Activated T-cell treated with anti-CD3 and anti-CD28 coated beads, Interleukin-2, amount 50 U/mL, for 72 hours (primary cell): ENCODE results near the gene SLC30A1. TPM values are rescaled to one million over a fixed set of nuclear protein-coding genes. Genes with fewer than 3 reads are reported as not detected.
"Not testable (repeated sequence)": the region's sequence is repeated elsewhere in the genome, so short reads cannot be mapped to it uniquely, and the experiment has no call there.

Experiments used
- ATAC-seq, 2 donors: fragments of 150-1000 bp; cut with Tn5 transposase; replicated peaks in 1 of 2; 2 replicates each; pipeline ENCODE4 v1.10.0; 2021; ENCODE audit warnings: moderate library complexity in 2 of 2, mild to moderate bottlenecking in 1 of 2
- DNase-seq, 2 donors: peaks; one replicate each; pipeline ENCODE4 v3.0.0; 2021 to 2022; ENCODE audit warnings: mixed read lengths in 1 of 2
- H3K27ac Mint-ChIP-seq: one replicate; pipeline ENCODE4 v1.8.0; 2022; ENCODE audit warnings: mild to moderate bottlenecking, moderate library complexity, mixed read lengths
- H3K27me3 Mint-ChIP-seq: one replicate; pipeline ENCODE4 v1.8.0; 2022; ENCODE audit warnings: low read depth, mixed read lengths
- H3K36me3 Mint-ChIP-seq, 2 donors: one replicate each; pipeline ENCODE4 v1.8.0; 2022; ENCODE audit warnings: mixed read lengths in 2 of 2, mild to moderate bottlenecking in 1 of 2; ENCODE audit not compliant: insufficient read depth in 2 of 2
- H3K4me1 Mint-ChIP-seq: one replicate; pipeline ENCODE4 v1.8.0; 2022; ENCODE audit warnings: low read depth, mixed read lengths
- H3K4me3 Mint-ChIP-seq, 2 donors: one replicate each; pipeline ENCODE4 v1.8.0; 2022; ENCODE audit warnings: mild to moderate bottlenecking in 2 of 2, mixed read lengths in 2 of 2, moderate library complexity in 2 of 2
- H3K9me3 Mint-ChIP-seq, 2 donors: one replicate each; pipeline ENCODE4 v1.8.0; 2022; ENCODE audit warnings: mixed read lengths in 2 of 2
- total RNA-seq, 2 donors: library from RNA; stranded (reverse); gene quantifications; one replicate each; pipeline ENCODE4 v1.2.3, GENCODE V29; 2022

Gene SLC30A1
- total RNA-seq, 2 donors from 2014 or later, result 8.0 to 8.6 TPM

- Mint-ChIP-seq H3K27me3 (no peaks in the 10 kb centered on the region), H3K9me3 (no peaks in the 10 kb centered on the region), H3K27ac (no peak overlapping the region), H3K4me1 (peaks cover 8% of the 10 kb centered on the region), H3K4me3 (no peak overlapping the region), H3K36me3 (no peaks in the 10 kb centered on the region)
- ATAC-seq (no peak), DNase-seq (no peak)
Measured at GRCh38 chr1:211586538-211586937, 7.6 kb upstream of the SLC30A1 start.

DNA sequence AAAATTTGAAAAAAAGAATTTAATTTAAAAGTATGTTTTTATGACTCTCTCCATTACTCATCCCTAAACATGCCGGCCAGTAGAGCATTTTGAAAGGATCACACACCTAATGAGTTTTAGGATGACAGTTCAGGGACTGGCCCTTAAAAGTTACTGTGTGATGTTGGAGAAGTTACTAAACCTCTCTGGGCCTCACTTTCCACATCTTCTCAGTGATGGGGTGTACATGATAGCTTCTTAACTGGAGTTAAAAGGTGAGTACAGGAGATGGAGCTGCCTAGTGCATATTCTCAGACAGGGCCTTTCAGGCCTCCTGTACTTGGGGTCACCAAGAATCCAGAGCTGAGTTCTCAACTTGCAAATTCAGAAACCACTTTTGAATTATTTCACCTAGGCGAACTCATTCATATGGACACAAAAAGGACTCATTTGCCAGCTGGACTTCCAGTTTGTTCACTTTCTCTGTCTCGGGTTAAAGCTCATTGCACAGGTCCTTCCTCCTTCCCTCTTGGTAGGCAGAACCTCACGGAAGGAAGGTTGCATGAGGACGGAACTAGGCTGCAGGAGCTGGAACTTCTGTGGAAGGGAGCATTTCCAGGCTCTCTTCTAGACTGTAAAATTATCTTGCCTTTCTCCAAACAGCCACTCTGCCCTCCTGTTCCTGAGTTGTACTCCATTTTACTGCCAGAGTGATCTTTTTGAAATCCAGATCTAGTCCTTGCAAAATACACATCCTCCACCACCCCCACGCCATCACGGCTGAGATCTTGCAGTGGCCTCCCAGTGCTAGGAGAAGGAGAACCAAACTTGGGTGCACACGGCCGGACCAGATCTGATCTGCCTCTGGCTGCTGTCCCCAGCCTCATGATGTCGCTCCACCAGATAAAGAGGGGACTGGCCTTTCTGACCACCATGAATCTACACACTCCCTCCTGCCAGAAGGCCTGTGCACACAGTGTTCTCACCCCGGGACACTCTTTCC lies 4.3 kb upstream of the SLC30A1 start:
- H3K27me3 Mint-ChIP-seq, result no peaks in the 10 kb centered on the region
- no peak overlapping the region for H3K27ac Mint-ChIP-seq
- H3K4me1 Mint-ChIP-seq, result peaks cover 17% of the 10 kb centered on the region
- H3K4me3 Mint-ChIP-seq, result no peak overlapping the region
- DNase-seq (no peak), ATAC-seq (no peak)
- H3K36me3 Mint-ChIP-seq, result peaks cover 0 to 2% of the 10 kb centered on the region in 2 donors
- H3K9me3 Mint-ChIP-seq, result no peaks in the 10 kb centered on the region

DNA sequence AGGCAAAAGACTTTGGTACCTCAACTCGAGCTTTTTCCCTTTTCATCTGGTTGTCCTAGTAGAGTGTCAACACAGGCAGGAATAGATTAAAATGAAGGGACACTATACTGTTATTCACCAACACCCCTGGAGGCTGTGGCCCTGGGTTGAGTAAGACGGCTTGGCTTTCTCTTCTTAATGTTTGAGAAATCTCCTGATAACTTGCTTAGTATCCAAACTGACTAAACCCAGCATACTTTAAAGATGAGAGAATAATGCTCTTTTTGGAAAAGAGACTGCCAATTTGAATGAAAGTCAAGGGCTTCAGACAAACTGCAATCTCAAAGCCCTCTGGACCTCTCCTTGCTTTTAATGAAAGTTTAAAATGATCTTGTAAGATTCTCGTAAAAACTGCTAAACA lies 2.6 kb upstream of the SLC30A1 start:
- H3K4me1 Mint-ChIP-seq, result peaks cover 25% of the 10 kb centered on the region
- H3K27ac Mint-ChIP-seq, result peak overlapping the region; percentile 54
- H3K4me3 Mint-ChIP-seq, result no peak overlapping the region
- no peaks in the 10 kb centered on the region for H3K27me3 Mint-ChIP-seq
- no peak for DNase-seq
- H3K9me3 Mint-ChIP-seq, result no peaks in the 10 kb centered on the region
- ATAC-seq, result no peak
- peaks cover 0 to 2% of the 10 kb centered on the region in 2 donors for H3K36me3 Mint-ChIP-seq

DNA sequence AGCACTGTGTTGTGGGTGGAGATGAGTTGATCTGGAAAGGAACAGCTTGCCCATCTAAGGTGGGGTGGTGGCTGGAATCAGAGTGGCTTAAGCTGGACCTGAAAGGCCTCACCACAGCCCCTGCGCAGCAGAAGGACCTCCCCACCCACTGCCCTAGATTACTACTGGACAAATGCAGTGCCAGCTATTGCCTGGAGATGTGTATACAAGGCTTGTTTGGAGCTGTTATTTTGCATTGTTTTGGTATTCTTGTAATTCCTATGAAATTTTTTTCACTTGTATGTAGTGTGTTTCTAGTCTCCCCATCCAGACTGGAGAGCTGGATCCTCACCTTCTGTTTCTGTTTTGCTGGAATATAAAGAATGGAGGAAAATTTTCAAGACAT lies 1.3 kb upstream of the SLC30A1 start:
- no peaks in the 10 kb centered on the region for H3K27me3 Mint-ChIP-seq
- H3K27ac Mint-ChIP-seq, result peak overlapping the region; percentile 63
- no peaks in the 10 kb centered on the region for H3K9me3 Mint-ChIP-seq
- ATAC-seq (no peak), DNase-seq (no peak)
- H3K4me1 Mint-ChIP-seq, result peaks cover 35% of the 10 kb centered on the region
- H3K4me3 Mint-ChIP-seq, result peak overlapping the region; percentile 79
- H3K36me3 Mint-ChIP-seq, result peaks cover 0 to 2% of the 10 kb centered on the region in 2 donors

GRCh38 chr1:211579440-211580302 lies 710 bp upstream of the SLC30A1 start:
- peak overlapping the region; percentile 79 for H3K4me3 Mint-ChIP-seq
- H3K27ac Mint-ChIP-seq, result peak overlapping the region; percentile 15
- peak; percentile 59 to 63 for ATAC-seq

DNA sequence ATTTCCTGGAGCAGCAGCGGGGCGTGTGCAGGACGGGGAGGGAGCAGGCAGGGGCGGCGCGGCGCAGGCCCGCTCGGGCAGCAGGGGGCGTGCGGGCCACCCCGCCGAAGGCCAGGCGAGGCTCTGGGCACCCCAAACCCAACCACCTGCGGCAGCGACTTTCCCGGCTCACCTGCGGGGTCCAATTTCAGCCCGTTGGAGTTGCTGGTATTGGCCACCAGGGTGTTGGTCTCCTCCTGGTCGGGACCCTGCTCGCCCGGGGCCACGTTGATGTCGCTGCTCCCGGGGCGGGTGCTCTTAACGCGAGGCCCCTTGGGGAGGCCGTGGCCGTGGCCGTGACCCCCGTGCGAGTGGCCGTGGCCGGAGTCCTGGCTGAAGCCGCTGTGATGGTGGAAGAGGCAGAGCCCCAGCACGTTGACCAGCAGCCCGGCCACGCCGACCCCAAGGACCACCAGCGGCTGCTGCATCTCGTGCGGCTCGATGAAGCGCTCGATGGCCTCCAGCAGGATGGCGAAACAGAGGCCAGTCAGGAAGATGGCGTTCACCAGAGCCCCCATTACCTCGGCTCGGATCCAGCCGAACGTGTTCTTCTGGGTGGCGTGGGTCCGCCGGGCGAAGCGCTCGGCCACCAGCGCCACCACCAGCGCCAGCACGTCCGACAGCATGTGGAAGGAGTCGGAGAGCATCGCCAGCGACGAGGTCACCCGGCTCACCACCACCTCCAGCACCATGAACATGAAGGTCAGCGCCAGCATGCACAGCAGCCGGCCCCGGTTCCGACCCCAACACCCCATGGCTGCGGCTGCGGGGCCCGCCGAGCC lies 932 bp downstream of the SLC30A1 start:
- Mint-ChIP-seq H3K27ac (peak overlapping the region; percentile 90), H3K4me1 (peaks cover 50% of the 10 kb centered on the region), H3K36me3 (peaks cover 2 to 3% of the 10 kb centered on the region in 2 donors), H3K4me3 (peak overlapping the region; percentile 94 to 98), H3K27me3 (no peaks in the 10 kb centered on the region), H3K9me3 (no peaks in the 10 kb centered on the region)
- ATAC-seq (peak; percentile 52 to 60), DNase-seq (peak; percentile 83)

More at GRCh38 chr1:211579440-211580302, 710 bp upstream of the SLC30A1 start:
- Mint-ChIP-seq H3K9me3 (no peaks in the 10 kb centered on the region), H3K4me1 (peaks cover 38% of the 10 kb centered on the region), H3K36me3 (peaks cover 0 to 2% of the 10 kb centered on the region in 2 donors), H3K27me3 (no peaks in the 10 kb centered on the region)
- no peak for DNase-seq

DNA sequence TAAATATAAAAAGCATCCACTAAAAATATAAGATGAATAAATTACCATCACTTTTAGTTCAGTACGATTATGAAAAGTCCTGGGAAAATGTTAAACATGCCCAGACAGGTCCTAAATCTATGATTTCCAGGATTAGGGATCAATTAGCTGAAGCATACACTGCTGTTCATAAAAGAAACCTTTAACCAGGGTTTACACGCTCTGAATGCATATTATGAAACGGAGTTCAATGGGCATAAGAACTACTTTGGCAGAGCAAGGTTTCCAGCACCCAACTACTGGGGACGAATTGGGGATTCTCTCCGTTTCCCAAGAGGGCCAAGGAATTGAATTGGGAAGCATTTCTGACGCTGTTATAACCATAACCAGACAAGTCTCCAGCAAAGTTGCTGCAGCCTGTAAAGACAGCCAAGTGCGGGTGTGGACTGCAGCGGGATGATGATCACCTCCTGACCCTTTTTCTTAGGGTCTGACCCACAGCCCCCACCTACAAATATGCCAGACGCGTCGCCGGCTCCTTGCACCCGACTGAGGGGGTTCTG lies 1.6 kb downstream of the SLC30A1 start:
- H3K9me3 Mint-ChIP-seq, result no peaks in the 10 kb centered on the region
- no peak for DNase-seq
- H3K27ac Mint-ChIP-seq, result peak overlapping the region; percentile 79
- peak overlapping the region; percentile 94 to 98 for H3K4me3 Mint-ChIP-seq
- H3K27me3 Mint-ChIP-seq, result no peaks in the 10 kb centered on the region
- peaks cover 2 to 3% of the 10 kb centered on the region in 2 donors for H3K36me3 Mint-ChIP-seq
- no peak for ATAC-seq
- peaks cover 56% of the 10 kb centered on the region for H3K4me1 Mint-ChIP-seq

DNA sequence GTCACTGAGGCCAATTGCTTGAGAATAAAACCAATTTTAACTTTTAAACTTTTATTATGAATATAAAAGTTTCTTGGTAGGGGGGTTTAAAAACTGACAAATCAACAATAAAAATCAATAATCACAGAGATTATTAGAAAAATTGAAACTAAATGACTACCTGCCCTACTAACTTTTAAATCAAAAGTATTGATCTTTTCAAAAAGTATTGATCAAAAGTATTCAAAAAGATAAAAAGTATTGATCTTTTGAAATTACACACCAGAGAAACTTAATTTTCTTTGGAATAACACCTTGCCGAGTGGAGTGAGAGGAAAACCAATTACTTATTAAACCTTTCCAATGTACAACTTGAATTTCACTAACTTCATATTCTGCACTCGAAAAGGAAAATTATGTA lies 2.2 kb downstream of the SLC30A1 start:
- Mint-ChIP-seq H3K4me1 (peaks cover 56% of the 10 kb centered on the region), H3K36me3 (peaks cover 2 to 3% of the 10 kb centered on the region in 2 donors), H3K4me3 (peak overlapping the region; percentile 94 to 98), H3K27me3 (no peaks in the 10 kb centered on the region), H3K27ac (peak overlapping the region; percentile 79), H3K9me3 (no peaks in the 10 kb centered on the region)
- ATAC-seq (no peak), DNase-seq (no peak)

- Mint-ChIP-seq H3K27ac (no peak overlapping the region), H3K36me3 (peaks cover 2 to 3% of the 10 kb centered on the region in 2 donors), H3K4me1 (peaks cover 66% of the 10 kb centered on the region), H3K4me3 (no peak overlapping the region), H3K9me3 (no peaks in the 10 kb centered on the region), H3K27me3 (no peaks in the 10 kb centered on the region)
- DNase-seq (no peak), ATAC-seq (no peak)
Measured at GRCh38 chr1:211574705-211575104, 4.3 kb downstream of the SLC30A1 start.

DNA sequence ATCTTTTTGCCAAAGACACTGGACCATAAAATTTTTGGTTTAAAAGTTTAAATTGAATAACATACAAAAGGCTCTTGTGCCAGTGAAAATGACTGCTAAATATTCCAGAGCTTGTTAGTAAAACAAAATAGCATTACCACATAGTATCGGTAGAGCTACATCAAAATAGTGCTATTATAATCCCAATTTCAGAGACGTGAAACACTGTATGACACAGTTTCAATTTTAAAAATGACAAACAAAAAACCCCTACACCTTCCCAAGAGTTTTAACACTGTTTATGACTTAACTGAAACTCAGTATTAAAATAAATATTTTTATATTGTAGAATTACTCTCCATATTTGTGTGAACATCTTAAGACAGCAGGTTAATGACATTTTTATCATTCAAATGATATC lies 7.0 kb downstream of the SLC30A1 start:
- Mint-ChIP-seq H3K27ac (no peak overlapping the region), H3K9me3 (no peaks in the 10 kb centered on the region), H3K4me3 (no peak overlapping the region), H3K4me1 (peaks cover 63% of the 10 kb centered on the region), H3K36me3 (peaks cover 0 to 3% of the 10 kb centered on the region in 2 donors), H3K27me3 (no peaks in the 10 kb centered on the region)
- no peak for DNase-seq
- no peak for ATAC-seq

DNA sequence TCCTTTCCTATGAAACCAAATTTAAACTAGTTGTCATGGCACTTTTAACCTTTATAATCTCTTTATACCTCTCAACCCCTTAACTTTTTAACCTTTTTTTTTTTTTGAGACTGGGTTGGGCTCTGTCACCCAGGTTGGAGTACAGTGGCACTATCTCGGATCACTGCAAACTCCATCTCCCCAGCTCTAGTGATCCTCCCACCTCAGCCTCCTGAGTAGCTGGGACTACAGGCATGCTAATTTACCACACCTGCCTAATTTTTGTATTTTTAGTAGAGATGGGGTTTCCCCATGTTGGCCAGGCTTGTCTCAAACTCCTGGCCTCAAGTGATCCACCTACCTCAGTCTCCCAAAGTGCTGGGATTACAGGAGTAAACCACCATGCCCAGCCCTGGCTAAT lies 8.6 kb downstream of the SLC30A1 start:
- not testable (repeated sequence) for H3K36me3 Mint-ChIP-seq, DNase-seq, H3K9me3 Mint-ChIP-seq, H3K27me3 Mint-ChIP-seq, H3K27ac Mint-ChIP-seq
- Mint-ChIP-seq H3K4me1 (peaks cover 59% of the 10 kb centered on the region), H3K4me3 (peak overlapping the region in 1 of 2 donors; percentile 11)
- peak in 1 of 2 donors; percentile 29 for ATAC-seq

DNA sequence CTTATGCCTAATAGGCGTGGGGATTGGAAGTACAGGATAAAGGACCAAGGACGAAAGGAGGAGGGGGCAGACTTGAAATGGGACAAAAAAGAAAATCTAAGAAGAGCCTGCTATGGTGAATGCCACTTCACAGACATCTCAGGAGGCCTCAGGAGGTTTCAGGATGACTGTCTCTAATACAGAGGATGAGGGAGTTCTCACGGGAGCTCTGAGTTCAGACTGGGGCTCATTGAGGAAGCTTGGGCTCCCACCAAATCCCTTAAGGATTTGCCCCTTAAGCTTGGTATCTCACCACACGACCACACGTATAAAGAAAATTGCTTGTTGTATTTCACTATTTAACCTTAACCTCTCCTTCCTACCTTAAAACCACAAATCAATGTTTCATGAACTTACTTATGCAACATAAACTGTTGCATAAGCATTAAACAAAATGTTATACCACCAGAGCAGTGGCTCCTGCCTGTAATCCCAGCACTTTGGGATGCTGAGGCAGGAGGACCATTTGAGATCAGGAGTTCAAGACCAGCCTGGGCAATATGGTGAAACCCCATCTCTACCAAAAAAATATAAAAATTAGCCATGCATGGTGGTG lies 12.4 kb downstream of the SLC30A1 start:
- Mint-ChIP-seq H3K27me3 (peaks cover 6% of the 10 kb centered on the region), H3K4me3 (no peak overlapping the region)

More for the DNA sequence above, 12.4 kb downstream of the SLC30A1 start:
- ATAC-seq (peak; percentile 82 to 86), DNase-seq (peak in 1 of 2 donors; percentile 14)
- H3K36me3 Mint-ChIP-seq, result no peaks in the 10 kb centered on the region
- peaks cover 30% of the 10 kb centered on the region for H3K4me1 Mint-ChIP-seq
- no peak overlapping the region for H3K27ac Mint-ChIP-seq
- no peaks in the 10 kb centered on the region for H3K9me3 Mint-ChIP-seq
